UCSD-AML1 (cell line): ENCODE data around the gene ZBTB8OS.
A peak's percentile ranks its signal among the peaks of the same experiment; 100 is the strongest.
"Not testable (repeated sequence)": the region's sequence is repeated elsewhere in the genome, so short reads cannot be mapped to it uniquely, and the experiment has no call there.

ENCODE experiments used
- DNase-seq: peaks from one replicate; lab custom pipeline; 2025; ENCODE audit not compliant: unreplicated experiment; lab: John Stamatoyannopoulos, UW

Gene ZBTB8OS

DNA sequence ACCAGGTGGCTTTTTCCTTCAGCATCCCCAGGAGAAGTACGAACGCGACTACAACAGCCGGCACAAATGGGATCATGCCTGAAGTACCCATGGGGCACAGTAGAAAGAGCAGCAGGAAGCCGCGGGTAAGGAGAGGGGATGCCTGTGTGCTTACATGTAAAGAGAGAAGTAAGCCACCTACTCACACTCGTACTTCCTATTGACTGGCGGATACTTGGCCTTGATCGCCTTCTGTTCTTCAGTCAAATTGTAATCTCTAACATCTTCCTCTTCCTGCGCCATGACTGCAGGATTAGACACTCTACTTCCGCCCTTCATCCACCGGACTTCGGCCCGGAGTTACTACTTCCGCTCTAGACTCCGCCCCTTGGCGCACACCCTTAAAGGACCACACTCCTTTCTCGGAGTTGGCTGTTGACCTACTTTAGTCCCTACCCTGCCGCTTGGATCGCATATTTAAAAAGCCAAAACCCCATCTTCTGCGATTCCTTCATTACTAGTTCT lies at the start of gene ZBTB8OS:
TSS of gene ZBTB8OS (minus strand) at position 303 of the 504 bp plus-strand sequence. CDS start at position 282, 21 bp downstream.
- peak; percentile 86 for DNase-seq

DNA sequence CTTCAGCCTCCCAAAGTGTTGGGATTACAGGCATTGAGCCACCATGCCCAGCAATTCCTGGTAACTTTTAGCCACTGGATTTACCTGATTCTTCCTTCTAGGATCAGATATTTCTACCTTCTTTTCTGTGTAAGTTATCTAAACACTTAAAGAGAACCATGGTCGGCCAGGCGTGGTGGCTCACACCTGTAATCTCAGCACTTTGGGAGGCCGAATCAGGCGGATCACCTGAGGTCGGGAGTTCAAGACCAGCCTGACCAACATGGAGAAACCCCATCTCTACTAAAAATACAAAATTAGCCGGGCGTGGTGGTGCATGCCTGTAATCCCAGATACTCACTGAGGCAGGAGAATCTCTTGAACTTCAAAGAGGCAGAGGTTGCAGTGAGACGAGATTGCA lies 46.6 kb upstream of the ZBTB8OS start:
- not testable (repeated sequence) for DNase-seq

DNA sequence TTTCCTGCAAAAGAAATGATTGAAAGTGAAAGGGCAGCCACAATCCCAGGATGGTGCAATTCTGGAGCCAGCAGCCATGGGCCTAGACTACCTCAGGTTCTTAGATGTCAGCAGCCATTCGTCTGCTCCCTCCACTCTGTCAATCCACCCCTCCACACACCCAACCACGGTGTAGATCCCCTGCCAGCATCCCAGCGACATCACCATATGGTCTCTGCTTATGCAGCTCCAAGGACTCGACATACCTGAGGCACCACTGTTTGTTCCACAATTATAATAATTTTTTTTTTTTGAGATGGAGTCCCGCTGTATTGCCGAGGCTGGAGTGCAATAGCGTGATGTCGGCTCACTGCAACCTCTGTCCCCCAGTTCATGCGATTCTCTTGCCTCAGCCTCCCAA lies 45.7 kb upstream of the ZBTB8OS start:
- DNase-seq: no peak

DNA sequence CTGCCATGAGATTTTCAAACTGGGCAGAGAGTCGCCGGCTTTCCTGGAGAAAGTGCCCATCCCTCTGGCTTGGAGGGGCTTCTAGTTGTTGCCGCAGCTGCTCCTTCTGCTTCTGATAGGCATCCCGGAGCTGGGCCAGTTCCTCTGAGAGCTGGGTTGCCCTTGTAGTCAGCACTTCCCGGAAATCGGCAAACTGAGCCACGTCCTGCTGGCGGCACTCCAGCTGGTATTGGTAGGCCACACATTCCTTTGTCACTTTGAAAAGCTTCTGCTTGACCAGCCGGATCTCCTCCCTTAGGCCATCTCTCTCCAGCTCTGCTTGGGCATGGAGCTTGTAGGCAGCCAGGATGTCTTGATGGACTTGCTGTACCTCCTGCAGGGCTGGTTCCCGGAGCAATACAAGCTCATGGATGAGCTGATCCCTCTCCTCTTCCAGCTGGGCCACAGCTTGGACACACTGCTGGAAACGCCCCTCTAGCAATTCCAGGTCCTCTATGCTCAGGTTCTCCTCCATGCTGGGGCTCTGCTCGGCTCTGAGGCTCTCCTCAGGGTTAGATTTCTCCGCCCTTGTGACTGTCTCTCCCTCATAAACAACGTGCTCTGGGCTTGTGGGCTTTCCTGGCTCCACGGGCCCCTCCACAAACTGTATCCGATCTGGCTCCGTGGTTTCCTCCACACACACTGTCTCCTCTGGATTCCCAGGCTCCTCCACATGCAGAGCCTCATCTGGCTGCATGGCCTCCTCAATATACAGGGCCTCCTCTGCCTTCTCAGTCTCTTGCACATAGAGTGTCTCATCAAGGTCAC lies 45.0 kb upstream of the ZBTB8OS start:
- peak; percentile 75 for DNase-seq

- DNase-seq: no peak
These were observed 43.3 kb upstream of the ZBTB8OS start for GRCh38 chr1:32693455-32694174.

- no peak for DNase-seq
These were observed 36.0 kb upstream of the ZBTB8OS start for GRCh38 chr1:32686387-32686786.

- no peak for DNase-seq
These were observed 35.1 kb upstream of the ZBTB8OS start for GRCh38 chr1:32685498-32685897.

DNA sequence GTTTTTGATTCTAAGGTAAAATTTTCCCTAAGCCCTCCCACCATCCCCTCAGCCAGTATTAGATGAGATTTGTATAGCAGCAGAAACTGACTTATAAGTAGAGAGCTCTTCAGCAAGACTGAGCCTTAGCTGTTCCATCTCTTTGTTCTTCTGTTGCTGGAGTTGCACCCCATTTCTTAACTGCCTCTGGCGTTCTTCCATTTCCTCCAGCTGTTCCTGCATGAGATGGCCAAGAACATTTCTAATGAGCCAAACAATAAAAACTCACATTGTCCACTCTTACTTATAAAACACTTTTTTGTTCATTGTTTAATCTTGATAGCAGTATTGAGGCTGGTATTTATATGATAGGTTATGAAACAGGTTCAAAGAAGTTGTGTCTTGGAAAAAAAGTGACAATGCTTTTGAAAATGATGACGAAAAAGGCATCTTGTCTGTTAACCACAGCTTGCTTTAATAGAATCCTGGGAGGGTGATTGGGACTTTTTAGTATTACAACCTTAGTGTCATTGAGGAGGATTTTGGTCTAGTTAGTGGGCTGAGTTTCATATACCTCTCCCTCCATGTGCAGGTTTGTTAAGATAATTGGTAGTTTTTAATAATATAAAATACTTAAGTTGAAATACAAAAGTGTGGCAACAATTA lies 33.9 kb upstream of the ZBTB8OS start:
- no peak for DNase-seq

DNA sequence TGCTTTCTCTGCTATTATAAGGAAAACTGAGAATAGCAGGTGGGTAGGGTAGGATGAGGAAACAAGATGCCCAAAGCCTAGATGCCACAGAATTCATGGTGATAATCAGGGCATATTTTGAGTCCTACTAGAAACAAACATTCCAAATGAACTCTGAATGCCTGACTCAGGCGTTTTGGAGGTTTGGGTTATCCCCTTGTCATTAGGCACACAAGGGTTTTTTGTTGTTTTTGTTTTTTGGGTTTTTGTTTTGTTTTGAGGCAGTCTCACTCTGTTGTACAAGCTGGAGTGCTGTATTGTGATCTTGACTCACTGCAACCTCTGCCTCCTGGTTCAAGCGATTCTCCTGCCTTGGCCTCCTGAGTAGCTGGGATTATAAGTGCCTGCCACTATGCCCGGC lies 33.0 kb upstream of the ZBTB8OS start:
- DNase-seq: no peak

DNA sequence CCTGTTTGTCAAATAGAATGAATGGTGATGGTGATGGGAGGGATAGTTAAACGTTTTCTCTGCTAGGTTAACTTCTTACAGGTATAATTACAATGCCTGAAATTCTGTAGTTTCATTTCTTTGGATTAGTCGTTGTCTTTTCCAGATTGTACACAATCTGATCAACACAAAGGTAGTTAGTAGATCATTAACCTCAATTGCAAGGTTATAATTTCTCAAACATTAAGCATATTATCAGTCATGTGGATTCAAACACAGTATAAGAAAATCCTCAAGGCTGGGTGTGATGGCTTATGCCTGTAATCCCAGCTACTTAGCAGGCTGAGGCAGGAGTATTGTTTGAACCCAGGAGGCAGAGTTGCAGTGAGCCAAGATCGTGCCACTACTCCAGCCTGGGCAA lies 31.6 kb upstream of the ZBTB8OS start:
- no peak for DNase-seq

GRCh38 chr1:32681509-32681908 lies 31.2 kb upstream of the ZBTB8OS start:
- no peak for DNase-seq

DNA sequence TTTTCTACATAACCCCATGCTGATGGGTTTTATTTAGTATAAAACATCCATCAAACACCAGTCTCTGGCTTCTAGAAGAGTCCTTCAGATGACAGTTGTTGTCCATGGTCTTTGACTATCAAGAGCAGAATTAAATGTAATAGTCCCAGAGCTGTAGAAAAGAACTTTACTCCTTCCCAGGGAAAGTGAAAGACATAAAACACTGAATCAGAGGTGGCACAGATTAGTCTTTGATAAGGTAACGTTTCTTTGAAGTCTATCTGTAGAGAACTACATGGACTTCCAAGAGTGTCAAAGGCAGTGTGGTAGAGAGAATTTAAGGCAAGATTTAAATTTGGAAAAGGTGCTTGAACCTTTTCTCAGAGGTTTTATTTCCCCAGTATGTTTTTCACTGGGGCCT lies 30.3 kb upstream of the ZBTB8OS start:
- no peak for DNase-seq

- not testable (repeated sequence) for DNase-seq
These were observed 29.6 kb upstream of the ZBTB8OS start for GRCh38 chr1:32679993-32680392.

DNA sequence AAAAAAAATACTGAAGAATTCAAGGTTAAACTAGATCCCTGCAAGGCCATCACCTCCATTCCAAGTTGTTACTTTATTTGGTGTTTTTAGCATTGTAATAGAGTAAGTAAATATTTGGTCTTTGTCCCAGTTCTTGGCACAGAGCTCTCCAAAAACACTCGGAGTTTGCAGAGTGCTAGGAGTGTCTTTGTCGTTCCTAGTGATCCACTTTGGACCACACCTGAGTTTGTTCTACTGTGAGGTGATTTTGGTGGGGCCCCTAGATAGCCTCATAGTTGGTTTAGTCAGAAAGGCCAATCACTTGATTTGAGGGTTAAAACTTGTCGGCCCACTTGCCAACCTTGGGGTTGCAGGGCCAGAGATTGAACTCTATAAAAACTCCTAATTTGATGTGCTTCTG lies 26.6 kb upstream of the ZBTB8OS start:
- no peak for DNase-seq

GRCh38 chr1:32668716-32669115 lies 18.4 kb upstream of the ZBTB8OS start:
- DNase-seq: not testable (repeated sequence)

DNA sequence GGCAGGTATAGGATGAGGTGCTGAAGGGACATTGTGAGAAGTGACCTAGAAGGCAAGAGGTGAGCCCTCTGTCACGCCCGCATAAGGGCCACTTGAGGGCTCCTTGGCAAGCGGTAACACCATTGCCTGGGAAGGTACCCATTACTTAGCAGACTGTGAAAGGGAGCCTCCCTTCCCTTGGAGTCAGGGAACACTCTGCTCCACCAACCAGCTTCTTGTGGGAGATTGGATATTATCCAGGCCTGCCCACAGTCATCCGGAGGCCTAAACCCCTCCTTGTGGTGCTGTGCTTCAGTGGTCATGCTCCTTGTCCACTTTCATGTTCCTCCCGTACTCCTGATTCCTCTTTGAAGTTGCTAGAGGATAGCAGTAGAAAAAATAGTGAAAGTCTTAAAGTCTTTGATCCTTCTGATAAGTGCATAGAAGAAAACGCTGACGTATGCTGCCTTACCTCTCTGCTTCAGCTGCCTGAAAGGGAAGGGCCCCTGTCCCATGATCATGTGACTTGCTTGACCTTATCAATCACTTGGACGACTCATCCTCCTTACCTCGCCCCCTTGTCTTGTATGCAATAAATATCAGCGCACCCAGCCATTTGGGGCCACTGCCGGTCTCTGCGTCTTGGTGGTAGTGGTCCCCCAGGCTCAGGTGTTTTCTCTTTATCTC lies 16.7 kb upstream of the ZBTB8OS start:
- no peak for DNase-seq

DNA sequence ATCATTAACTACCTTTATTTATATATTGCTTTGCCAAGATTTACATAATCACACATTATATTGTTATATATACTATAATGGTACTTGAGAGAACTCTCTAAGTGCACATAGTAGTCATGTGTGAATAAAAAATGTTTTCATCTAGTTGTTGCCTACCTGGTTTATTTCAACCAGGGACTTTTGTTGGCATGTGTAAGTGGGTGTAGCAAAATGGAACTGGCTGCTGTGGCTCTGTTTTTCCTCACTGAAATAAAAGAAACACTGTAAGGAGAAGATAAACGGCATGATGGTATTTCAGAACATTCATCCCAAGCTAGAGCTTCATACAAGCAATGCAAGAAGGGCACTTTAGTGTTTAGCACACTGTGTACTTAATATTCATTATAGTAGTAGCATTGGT lies 15.6 kb upstream of the ZBTB8OS start:
- no peak for DNase-seq

DNA sequence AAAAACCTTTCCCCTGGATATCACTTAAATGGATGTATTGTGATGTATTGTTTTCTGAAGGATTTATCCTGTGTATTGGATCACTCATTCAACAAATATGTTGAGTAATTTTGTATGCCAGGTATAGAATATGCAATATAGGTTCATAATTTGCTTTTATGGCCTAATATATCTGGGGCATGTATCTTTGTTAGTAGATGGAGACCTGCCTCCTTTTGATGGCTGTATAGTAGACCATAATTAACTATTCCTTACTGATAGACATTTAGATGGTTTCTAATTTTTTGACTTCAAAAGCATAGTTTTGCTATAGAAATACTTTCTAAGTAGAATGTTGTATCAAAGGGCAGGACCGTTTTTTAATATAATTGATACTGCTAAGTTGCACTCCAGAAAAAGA lies 9.2 kb upstream of the ZBTB8OS start:
- no peak for DNase-seq

DNA sequence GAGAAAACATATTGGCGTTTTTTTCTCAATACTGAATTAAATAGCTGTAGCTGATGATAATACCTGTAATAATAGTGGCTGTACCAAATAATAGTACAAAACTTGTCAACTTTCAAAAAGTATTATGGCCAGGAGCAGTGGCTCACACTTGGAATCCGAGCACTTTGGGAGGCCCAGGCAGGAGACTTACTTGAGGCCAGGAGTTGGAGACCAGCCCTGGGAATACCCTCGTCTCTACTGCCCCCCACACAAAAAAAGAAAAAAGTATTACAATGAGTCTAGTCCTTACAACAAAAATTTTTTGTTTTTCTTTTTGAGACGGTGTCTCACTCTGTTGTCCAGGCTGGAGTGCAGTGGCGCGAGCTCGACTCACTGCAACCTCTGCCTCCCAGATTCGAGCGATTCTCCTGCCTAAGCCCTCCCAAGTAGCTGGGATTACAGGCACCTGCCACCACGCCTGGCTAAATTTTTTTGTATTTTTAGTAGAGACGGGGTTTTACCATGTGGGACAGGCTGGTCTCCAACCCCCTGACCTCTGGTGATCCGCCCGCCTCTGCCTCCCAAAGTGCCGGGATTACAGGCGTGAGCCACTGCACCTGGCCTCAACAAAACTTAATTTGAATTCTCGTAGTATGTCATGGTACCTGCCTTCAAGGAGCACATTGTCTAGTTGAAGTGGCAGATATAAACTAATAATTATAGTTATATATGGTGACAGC lies 2.1 kb upstream of the ZBTB8OS start:
- no peak for DNase-seq

GRCh38 chr1:32651461-32652073 lies 1.2 kb upstream of the ZBTB8OS start:
- no peak for DNase-seq
